ENCODE data around the gene KEAP1.
"Not testable (repeated sequence)": the region's sequence is repeated elsewhere in the genome, so short reads cannot be mapped to it uniquely, and the experiment has no call there.

The KEAP1 gene

GRCh38 chr19:10499550-10500246 is 3.5 kb downstream of the KEAP1 start:
- Mint-ChIP-seq H3K4me1 (ENCODE audit: low read depth) (peaks cover 47% of the 10 kb centered on the region), H3K27me3 (no peaks in the 10 kb centered on the region), H3K4me3 (no peak overlapping the region), H3K27ac (peak overlapping the region; percentile 36), H3K9me3 (no peaks in the 10 kb centered on the region), H3K36me3 (ENCODE audit: low read depth) (peaks cover 73% of the 10 kb centered on the region)
- intact Hi-C loops (cut with micrococcal nuclease): loop anchor here (10.0 kb wide), 1 partner anchor 195 kb away; no protein-coding TSS in a partner anchor

- H3K4me3 Mint-ChIP-seq: no peak overlapping the region
- H3K27ac Mint-ChIP-seq: no peak overlapping the region
- H3K36me3 Mint-ChIP-seq (ENCODE audit: low read depth): peaks cover 93% of the 10 kb centered on the region
- H3K4me1 Mint-ChIP-seq (ENCODE audit: low read depth): peaks cover 41% of the 10 kb centered on the region
- intact Hi-C loops (cut with micrococcal nuclease): no loop called here
- no peaks in the 10 kb centered on the region for H3K27me3 Mint-ChIP-seq
- H3K9me3 Mint-ChIP-seq: no peaks in the 10 kb centered on the region
These were observed 5.8 kb downstream of the KEAP1 start for GRCh38 chr19:10497371-10497770.

GRCh38 chr19:10491472-10492047 is 11.6 kb downstream of the KEAP1 start:
- Mint-ChIP-seq H3K4me1 (ENCODE audit: low read depth) (peaks cover 6% of the 10 kb centered on the region), H3K36me3 (ENCODE audit: low read depth) (peaks cover 99% of the 10 kb centered on the region), H3K9me3 (no peaks in the 10 kb centered on the region), H3K27me3 (no peaks in the 10 kb centered on the region), H3K4me3 (no peak overlapping the region), H3K27ac (no peak overlapping the region)
- intact Hi-C loops (cut with micrococcal nuclease): no loop called here

GRCh38 chr19:10486551-10486950 is 16.6 kb downstream of the KEAP1 start:
- H3K4me3 Mint-ChIP-seq: no peak overlapping the region
- H3K27ac Mint-ChIP-seq: no peak overlapping the region
- no peaks in the 10 kb centered on the region for H3K9me3 Mint-ChIP-seq
- peaks cover 11% of the 10 kb centered on the region for H3K4me1 Mint-ChIP-seq (ENCODE audit: low read depth)
- intact Hi-C loops (cut with micrococcal nuclease): loop anchor here (10.0 kb wide), 1 partner anchor 88 kb away; no protein-coding TSS in a partner anchor
- H3K27me3 Mint-ChIP-seq: no peaks in the 10 kb centered on the region
- H3K36me3 Mint-ChIP-seq (ENCODE audit: low read depth): peaks cover 70% of the 10 kb centered on the region

GRCh38 chr19:10478903-10479384 is 24.2 kb downstream of the KEAP1 start:
- no peaks in the 10 kb centered on the region for H3K9me3 Mint-ChIP-seq

GRCh38 chr19:10478476-10478875 is 24.7 kb downstream of the KEAP1 start:
- Mint-ChIP-seq H3K27ac (no peak overlapping the region), H3K27me3 (peaks cover 14% of the 10 kb centered on the region), H3K36me3 (ENCODE audit: low read depth) (no peaks in the 10 kb centered on the region), H3K4me1 (ENCODE audit: low read depth) (peaks cover 14% of the 10 kb centered on the region), H3K4me3 (no peak overlapping the region), H3K9me3 (no peaks in the 10 kb centered on the region)
- intact Hi-C loops (cut with micrococcal nuclease): no loop called here

More at GRCh38 chr19:10478903-10479384, 24.2 kb downstream of the KEAP1 start:
- Mint-ChIP-seq H3K36me3 (ENCODE audit: low read depth) (no peaks in the 10 kb centered on the region), H3K27me3 (peaks cover 14% of the 10 kb centered on the region), H3K4me3 (peak overlapping the region; percentile 75), H3K27ac (peak overlapping the region; percentile 79), H3K4me1 (ENCODE audit: low read depth) (peaks cover 15% of the 10 kb centered on the region)
- intact Hi-C loops (cut with micrococcal nuclease): no loop called here

GRCh38 chr19:10474962-10475451 is 28.1 kb downstream of the KEAP1 start:
- H3K36me3 Mint-ChIP-seq (ENCODE audit: low read depth): no peaks in the 10 kb centered on the region
- no peak overlapping the region for H3K4me3 Mint-ChIP-seq
- H3K27me3 Mint-ChIP-seq: peaks cover 14% of the 10 kb centered on the region
- H3K27ac Mint-ChIP-seq: no peak overlapping the region
- H3K9me3 Mint-ChIP-seq: no peaks in the 10 kb centered on the region
- peaks cover 10% of the 10 kb centered on the region for H3K4me1 Mint-ChIP-seq (ENCODE audit: low read depth)
- intact Hi-C loops (cut with micrococcal nuclease): no loop called here

GRCh38 chr19:10473192-10473591 is 30.0 kb downstream of the KEAP1 start:
- H3K27me3 Mint-ChIP-seq: peaks cover 8% of the 10 kb centered on the region
- peaks cover 12% of the 10 kb centered on the region for H3K36me3 Mint-ChIP-seq (ENCODE audit: low read depth)
- no peaks in the 10 kb centered on the region for H3K9me3 Mint-ChIP-seq
- H3K4me3 Mint-ChIP-seq: no peak overlapping the region
- H3K4me1 Mint-ChIP-seq (ENCODE audit: low read depth): no peaks in the 10 kb centered on the region
- H3K27ac Mint-ChIP-seq: no peak overlapping the region
- intact Hi-C loops (cut with micrococcal nuclease): no loop called here

GRCh38 chr19:10471909-10472308 is 31.2 kb downstream of the KEAP1 start:
- peaks cover 8% of the 10 kb centered on the region for H3K27me3 Mint-ChIP-seq
- no peak overlapping the region for H3K4me3 Mint-ChIP-seq
- peaks cover 24% of the 10 kb centered on the region for H3K36me3 Mint-ChIP-seq (ENCODE audit: low read depth)
- intact Hi-C loops (cut with micrococcal nuclease): no loop called here
- no peak overlapping the region for H3K27ac Mint-ChIP-seq
- no peaks in the 10 kb centered on the region for H3K4me1 Mint-ChIP-seq (ENCODE audit: low read depth)
- no peaks in the 10 kb centered on the region for H3K9me3 Mint-ChIP-seq

GRCh38 chr19:10468133-10468532 is 35.0 kb downstream of the KEAP1 start:
- intact Hi-C loops (cut with micrococcal nuclease): no loop called here
- Mint-ChIP-seq H3K27me3 (peaks cover 6% of the 10 kb centered on the region), H3K27ac (no peak overlapping the region), H3K9me3 (no peaks in the 10 kb centered on the region), H3K4me1 (ENCODE audit: low read depth) (no peaks in the 10 kb centered on the region), H3K4me3 (no peak overlapping the region), H3K36me3 (ENCODE audit: low read depth) (peaks cover 62% of the 10 kb centered on the region)

GRCh38 chr19:10467104-10467706 is 36.0 kb downstream of the KEAP1 start:
- Mint-ChIP-seq H3K4me3 (no peak overlapping the region), H3K9me3 (no peaks in the 10 kb centered on the region), H3K27me3 (peaks cover 11% of the 10 kb centered on the region), H3K27ac (no peak overlapping the region), H3K36me3 (ENCODE audit: low read depth) (peaks cover 72% of the 10 kb centered on the region), H3K4me1 (ENCODE audit: low read depth) (peaks cover 6% of the 10 kb centered on the region)
- intact Hi-C loops (cut with micrococcal nuclease): no loop called here

- Mint-ChIP-seq H3K27me3 (peaks cover 11% of the 10 kb centered on the region), H3K27ac (no peak overlapping the region), H3K36me3 (ENCODE audit: low read depth) (peaks cover 93% of the 10 kb centered on the region), H3K9me3 (no peaks in the 10 kb centered on the region), H3K4me1 (ENCODE audit: low read depth) (peaks cover 18% of the 10 kb centered on the region), H3K4me3 (no peak overlapping the region)
- intact Hi-C loops (cut with micrococcal nuclease): no loop called here
These were observed 38.7 kb downstream of the KEAP1 start for GRCh38 chr19:10464456-10464855.

- peaks cover 18% of the 10 kb centered on the region for H3K4me1 Mint-ChIP-seq (ENCODE audit: low read depth)
- peaks cover 6% of the 10 kb centered on the region for H3K27me3 Mint-ChIP-seq
- peaks cover 94% of the 10 kb centered on the region for H3K36me3 Mint-ChIP-seq (ENCODE audit: low read depth)
- no peaks in the 10 kb centered on the region for H3K9me3 Mint-ChIP-seq
- peak overlapping the region; percentile 35 for H3K27ac Mint-ChIP-seq
- intact Hi-C loops (cut with micrococcal nuclease): no loop called here
- H3K4me3 Mint-ChIP-seq: no peak overlapping the region
These were observed 40.6 kb downstream of the KEAP1 start for GRCh38 chr19:10462557-10462956.

- H3K36me3 Mint-ChIP-seq (ENCODE audit: low read depth): peaks cover 94% of the 10 kb centered on the region
- H3K27ac Mint-ChIP-seq: peak overlapping the region; percentile 35
- intact Hi-C loops (cut with micrococcal nuclease); H3K9me3 Mint-ChIP-seq; H3K27me3 Mint-ChIP-seq: not testable (repeated sequence)
- H3K4me1 Mint-ChIP-seq (ENCODE audit: low read depth): peaks cover 18% of the 10 kb centered on the region
- H3K4me3 Mint-ChIP-seq: peak overlapping the region; percentile 4
These were observed 41.1 kb downstream of the KEAP1 start for GRCh38 chr19:10462042-10462441.

Measured in dendritic cell treated with granulocyte-macrophage colony-stimulating factor and Interleukin-4, amounts not matched to agents 40 ng/mL and 50 ng/mL, for 4 days (primary cell).